AML-193 (cell line): Measurements from ENCODE around the gene GTF3C6.
"Not testable (repeated sequence)": the region's sequence is repeated elsewhere in the genome, so short reads cannot be mapped to it uniquely, and the experiment has no call there.

Experiments used
- DNase-seq, 2 experiments: peaks; one replicate each; lab custom pipeline; 2025; lab: John Stamatoyannopoulos, UW

GTF3C6 gene

GRCh38 chr6:110979565-110980101, 21.1 kb downstream of the GTF3C6 start:
- no peak for DNase-seq

DNA sequence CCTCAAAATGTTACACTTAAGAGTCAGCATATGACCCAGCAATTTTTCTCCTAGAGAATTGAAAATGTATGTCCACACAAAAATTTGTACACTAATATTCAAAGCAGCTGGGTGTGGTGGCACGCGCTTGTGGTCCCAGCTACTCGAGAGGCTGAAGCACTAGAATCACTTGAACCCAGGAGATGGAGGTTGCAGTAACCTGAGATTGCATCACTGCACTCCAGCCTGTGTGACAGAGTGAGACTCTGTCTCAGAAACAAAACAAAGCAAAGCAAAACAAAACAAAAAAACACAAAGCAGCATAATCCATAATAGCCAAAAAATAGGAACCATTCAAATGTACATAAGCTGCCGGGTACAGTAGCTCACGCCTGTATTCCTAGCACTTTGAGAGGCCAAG, 21.7 kb downstream of the GTF3C6 start:
- DNase-seq: no peak

GRCh38 chr6:110980648-110981047, 22.1 kb downstream of the GTF3C6 start:
- no peak for DNase-seq

GRCh38 chr6:110981202-110981600, 22.7 kb downstream of the GTF3C6 start:
- no peak for DNase-seq

DNA sequence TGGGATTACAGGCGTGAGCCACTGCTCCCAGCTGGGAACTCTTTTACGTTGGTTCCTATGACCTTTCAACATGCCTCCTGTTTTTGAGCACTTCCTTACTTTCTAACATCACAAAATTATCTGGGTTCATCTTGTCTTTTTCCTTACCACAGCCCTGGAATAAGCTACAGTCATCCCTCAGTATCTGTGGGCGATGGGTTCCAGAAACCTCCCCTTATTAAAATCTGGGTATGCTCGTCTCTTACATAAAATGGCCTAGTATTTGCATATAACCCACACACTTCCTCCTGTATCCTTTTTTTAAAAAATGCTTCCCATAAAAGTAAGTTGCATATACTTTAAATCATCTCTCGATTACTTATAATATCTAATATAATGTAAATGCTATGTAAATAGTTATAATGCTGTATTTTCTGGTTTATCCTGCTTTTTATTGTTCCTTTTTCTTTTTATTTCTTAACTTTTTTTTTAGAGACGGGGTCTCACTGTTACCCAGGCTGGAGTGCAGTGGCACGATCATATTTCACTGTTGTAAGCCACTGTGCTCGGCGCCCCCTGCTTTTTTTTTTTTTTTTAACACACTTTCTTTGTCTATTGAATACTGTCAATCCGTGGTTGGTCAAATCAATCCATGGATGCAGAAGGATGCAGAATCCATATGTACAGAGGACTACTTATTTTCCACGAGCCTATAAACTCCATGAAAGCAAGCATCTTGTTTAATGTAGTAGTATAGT, 32.5 kb downstream of the GTF3C6 start:
- no peak for DNase-seq

- no peak for DNase-seq
These were observed 38.2 kb downstream of the GTF3C6 start for GRCh38 chr6:110996691-110997090.

GRCh38 chr6:110999634-111000270, 41.2 kb downstream of the GTF3C6 start:
- DNase-seq: peak; percentile 56 to 76

- no peak for DNase-seq
These were observed 43.8 kb downstream of the GTF3C6 start for GRCh38 chr6:111002350-111002749.

DNA sequence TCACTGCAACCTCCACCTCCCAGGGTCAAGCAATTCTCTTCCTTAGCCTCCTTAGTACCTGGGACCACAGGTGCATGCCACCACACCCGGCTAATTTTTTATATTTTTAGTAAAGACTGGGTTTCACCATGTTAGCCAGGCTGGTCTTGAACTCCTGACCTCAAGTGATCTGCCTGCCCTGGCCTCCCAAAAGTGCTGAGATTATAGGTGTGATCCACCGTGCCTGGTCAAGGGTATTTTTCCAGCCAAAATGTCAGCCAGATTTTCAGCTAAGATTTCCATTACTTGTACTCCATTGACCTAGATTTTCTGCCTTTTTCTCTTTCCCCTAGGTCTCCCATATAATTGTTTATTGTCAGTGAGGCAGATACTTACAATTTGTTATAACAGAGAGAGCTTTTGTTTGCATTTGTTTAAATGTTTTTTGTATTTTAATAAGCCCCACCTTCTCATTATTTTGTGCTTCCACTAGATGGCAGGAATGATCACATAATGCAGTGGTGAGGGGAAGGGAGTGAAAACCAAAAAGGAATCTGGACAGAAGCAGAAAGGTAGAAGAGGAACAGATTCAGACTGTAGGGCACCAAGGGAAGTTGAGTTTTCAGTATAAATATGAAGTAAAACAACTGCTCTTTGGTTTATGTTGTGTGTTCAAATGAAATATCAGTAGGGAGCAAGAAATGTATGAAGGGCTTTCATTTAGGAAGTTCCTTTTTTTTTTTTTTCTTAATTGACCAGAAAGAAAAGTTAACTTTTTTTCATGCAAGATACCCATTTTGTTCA, 53.0 kb downstream of the GTF3C6 start:
- peak; percentile 76 to 77 for DNase-seq

DNA sequence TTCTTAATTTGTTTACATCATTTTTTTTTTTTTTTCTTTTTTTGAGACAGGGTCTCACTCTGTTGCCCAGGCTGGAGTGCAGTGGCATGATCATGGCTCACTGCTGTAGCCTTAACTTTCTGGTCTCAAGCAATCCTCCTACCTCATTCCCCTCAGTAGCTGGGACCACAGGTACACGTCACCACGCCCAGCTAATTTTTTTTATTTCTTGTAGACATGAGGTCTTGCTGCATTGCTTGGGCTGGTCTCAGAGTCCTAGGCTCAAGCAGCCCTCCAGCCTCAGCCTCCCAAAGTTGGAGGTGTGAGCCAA, 53.6 kb downstream of the GTF3C6 start:
- DNase-seq: no peak

- not testable (repeated sequence) for DNase-seq
These were observed 54.0 kb downstream of the GTF3C6 start for GRCh38 chr6:111012520-111012919.

GRCh38 chr6:111013144-111013915, 54.8 kb downstream of the GTF3C6 start:
- DNase-seq: no peak

- no peak for DNase-seq
These were observed 57.1 kb downstream of the GTF3C6 start for GRCh38 chr6:111015389-111016124.

GRCh38 chr6:111017241-111017640, 58.7 kb downstream of the GTF3C6 start:
- DNase-seq: not testable (repeated sequence)
